HG03196 (cell line): Measurements from ENCODE around the gene CTNNA3.
"Not testable (repeated sequence)": the region's sequence is repeated elsewhere in the genome, so short reads cannot be mapped to it uniquely, and the experiment has no call there.

Experiments
- ATAC-seq: cut with Tn5 transposase; IDR thresholded peaks from one replicate; pipeline ENCODE4 v1.9.1; 2021; ENCODE audit not compliant: unreplicated experiment

The CTNNA3 gene

GRCh38 chr10:66472156-66472555 is 1223.8 kb downstream of the CTNNA3 start:
- ATAC-seq: no peak

DNA sequence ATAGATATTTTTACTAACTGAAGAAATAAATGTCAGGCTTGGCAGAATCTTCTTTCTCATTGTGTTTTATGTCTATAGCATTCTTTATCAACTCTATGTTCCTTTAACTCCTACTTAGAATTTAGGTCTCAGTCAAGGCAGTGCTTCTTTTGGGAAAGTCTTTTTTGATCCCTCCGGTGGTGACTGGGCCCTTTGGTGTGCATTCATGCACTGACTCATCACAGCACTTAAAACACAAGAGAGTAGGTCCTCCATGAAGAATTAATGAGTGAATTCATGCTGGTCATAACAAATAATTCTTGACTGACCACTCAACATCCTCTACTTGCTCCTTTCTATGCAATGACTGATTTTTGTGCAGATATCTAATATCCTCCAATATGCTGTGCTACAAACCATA is 1229.0 kb downstream of the CTNNA3 start:
- ATAC-seq: no peak

DNA sequence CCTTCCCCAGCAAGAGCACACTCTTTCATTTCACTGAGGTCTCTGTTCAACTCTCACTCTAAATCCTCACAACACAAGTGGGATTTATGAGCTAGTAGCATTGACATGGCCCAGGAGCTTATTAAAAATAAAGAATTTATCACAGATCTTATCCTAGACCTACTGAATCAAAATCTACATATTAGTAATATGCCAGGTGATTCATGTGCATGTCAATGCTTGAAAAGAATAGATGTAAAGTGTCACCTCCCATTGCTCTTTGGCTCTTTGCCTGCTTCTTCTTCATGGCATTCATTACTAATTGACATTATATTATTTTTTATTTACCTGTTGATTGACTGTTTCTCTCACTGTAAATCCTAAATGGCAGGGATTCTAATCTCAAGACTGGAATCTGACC is 1229.4 kb downstream of the CTNNA3 start:
- ATAC-seq: no peak

GRCh38 chr10:66463611-66464010 is 1232.4 kb downstream of the CTNNA3 start:
- ATAC-seq: no peak

DNA sequence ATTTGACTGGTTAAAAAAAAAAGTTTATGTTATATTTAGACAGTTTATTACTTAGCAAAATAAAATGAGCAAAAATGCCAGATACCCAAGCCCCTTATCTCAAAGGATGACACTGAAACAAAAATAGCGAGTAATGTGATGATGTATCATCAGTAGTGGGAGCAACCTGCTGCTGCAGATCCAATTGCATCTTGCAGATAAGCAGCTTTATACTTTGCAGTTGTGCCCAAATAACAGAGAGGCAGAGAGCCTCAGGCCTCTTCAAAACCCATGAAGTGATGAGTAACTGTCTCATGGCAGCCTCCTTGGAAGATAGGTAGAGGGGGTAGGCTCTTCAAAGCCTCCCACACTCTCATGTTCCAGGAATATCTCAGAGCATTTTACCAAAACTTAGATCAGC is 1238.4 kb downstream of the CTNNA3 start:
- no peak for ATAC-seq

- no peak for ATAC-seq
These were observed 1240.7 kb downstream of the CTNNA3 start for GRCh38 chr10:66455304-66455703.

DNA sequence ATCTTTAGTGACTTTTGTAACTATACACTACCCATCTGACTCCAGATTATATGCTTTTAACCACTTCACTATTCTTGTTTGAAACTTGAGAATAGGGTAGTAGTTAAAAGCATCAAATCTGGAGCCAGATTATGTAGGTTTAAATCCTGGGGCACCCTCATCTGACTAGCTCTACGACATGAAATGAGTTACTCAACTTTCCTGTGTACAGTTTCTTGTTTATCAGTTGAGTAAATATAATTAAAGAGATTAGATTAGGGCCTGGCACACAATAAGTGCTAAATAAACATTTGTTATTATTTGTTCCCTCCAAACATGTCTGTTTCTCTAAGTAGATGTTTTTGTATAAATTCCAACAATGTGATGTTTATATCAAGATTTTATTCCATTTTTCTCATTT is 1255.4 kb downstream of the CTNNA3 start:
- no peak for ATAC-seq

DNA sequence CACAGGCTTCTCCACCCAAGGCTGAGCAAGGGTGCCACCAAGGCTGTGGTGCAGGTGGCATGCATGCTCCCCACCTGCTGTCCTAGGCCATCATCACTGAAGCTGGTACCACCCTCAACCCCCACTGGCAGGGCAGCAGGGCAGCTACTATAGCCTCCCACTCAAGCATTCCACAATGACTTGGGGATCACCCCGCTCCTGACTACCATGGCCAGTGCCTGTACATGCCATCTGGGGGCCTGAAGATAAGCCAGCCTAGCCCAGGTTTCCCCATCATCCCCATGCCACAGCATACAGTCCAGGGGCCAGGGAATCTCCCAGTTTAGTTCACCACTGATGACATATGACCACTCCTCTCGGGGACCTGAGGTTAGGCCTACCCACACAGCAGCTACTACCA is 1281.1 kb downstream of the CTNNA3 start:
- no peak for ATAC-seq

DNA sequence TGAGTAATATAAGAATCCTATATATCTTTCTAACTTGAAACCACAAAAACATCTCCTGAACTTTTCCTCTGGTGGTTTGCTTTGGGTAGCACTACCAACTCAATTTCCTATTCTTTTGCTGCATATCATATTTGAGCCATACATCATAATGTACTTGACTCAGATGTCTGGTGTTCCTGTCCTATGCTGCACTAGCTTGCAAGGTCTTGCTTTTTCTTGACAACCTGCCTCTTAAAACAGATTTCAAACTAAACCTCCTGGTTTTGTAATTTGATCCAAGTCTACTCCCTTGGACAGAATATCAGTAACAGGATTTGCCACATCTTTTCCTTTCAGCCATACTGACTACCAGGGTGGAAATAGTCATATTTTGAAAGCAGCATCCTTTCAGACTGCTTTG is 1290.4 kb downstream of the CTNNA3 start:
- no peak for ATAC-seq

DNA sequence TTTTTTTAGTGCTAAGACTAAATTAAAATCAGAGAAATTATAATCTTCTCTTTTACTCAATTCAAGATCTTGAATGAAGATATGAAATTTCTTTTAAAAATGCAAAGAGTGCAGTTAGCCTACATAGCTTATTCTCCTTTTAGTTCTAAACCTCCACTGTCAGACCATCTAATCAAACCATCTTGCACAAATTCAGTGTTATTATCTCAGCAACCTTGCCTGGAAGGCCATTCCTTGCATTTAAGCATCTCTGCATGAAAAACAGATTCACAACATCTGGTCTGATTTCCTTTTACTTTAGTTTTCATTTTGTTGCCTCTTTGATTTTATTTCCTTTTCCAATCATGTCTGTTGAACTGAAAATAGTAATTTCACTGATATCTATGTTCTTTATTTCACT is 1297.3 kb downstream of the CTNNA3 start:
- ATAC-seq: no peak

DNA sequence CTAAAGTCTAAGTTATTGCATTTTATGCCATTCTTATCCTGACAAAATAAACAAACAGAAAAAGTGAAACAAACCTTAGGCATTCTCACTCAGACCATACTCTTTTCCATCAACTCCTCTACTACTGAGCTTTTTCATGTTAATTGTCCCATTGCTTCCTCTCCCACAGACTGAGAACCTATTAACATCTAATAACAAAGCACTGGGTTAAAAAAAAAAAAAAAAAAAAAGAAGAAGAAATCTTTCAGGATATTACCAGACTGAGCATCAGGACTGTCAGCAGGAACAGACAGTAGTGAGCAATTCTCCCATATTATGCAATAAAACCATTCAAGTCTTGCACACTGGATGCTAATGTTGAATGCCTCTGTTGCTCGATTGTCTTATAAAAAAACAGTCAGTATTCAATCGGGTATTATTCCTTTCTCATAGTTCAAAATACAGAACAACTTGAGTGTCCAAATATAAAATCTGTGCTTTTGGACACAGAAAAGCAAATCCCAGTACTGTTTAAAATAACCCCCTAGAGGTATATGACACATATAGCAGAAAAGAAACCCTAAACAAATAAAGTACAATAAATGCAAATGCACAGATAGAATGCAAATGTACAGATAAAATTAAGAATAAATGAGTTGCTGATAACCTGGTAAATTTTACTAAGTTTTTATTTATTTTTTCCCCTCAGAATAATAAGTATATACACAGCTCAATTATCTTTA is 1301.5 kb downstream of the CTNNA3 start:
- no peak for ATAC-seq

- ATAC-seq: no peak
These were observed 1305.1 kb downstream of the CTNNA3 start for GRCh38 chr10:66390926-66391325.

- ATAC-seq: no peak
These were observed 1315.0 kb downstream of the CTNNA3 start for GRCh38 chr10:66381045-66381444.

GRCh38 chr10:66378117-66378876 is 1317.7 kb downstream of the CTNNA3 start:
- no peak for ATAC-seq

DNA sequence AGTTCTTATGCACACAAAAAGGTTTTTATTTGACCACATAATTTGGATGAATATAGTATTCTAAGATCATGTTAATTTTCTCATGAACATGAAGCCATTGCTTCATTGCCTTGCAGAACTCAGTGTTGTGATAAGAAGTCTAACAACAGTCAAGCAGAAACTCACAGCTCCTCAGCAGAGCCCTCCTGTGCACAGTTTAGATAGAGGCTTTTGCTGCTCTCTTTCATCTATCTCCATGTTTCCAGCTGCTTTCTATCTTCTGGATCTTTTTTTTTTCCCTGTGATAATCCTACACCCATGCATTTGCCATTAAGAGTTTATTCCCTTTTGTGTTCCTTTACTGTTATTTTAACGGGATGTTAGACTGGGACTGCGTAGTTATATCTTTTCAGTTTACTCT is 1327.8 kb downstream of the CTNNA3 start:
- ATAC-seq: no peak

- no peak for ATAC-seq
These were observed 1329.8 kb downstream of the CTNNA3 start for GRCh38 chr10:66366163-66366562.

- ATAC-seq: no peak
These were observed 1330.3 kb downstream of the CTNNA3 start for GRCh38 chr10:66365686-66366085.

- no peak for ATAC-seq
These were observed 1333.5 kb downstream of the CTNNA3 start for GRCh38 chr10:66362522-66362921.

- not testable (repeated sequence) for ATAC-seq
These were observed 1342.2 kb downstream of the CTNNA3 start for GRCh38 chr10:66353822-66354221.

GRCh38 chr10:66353422-66353821 is 1342.6 kb downstream of the CTNNA3 start:
- ATAC-seq: no peak

DNA sequence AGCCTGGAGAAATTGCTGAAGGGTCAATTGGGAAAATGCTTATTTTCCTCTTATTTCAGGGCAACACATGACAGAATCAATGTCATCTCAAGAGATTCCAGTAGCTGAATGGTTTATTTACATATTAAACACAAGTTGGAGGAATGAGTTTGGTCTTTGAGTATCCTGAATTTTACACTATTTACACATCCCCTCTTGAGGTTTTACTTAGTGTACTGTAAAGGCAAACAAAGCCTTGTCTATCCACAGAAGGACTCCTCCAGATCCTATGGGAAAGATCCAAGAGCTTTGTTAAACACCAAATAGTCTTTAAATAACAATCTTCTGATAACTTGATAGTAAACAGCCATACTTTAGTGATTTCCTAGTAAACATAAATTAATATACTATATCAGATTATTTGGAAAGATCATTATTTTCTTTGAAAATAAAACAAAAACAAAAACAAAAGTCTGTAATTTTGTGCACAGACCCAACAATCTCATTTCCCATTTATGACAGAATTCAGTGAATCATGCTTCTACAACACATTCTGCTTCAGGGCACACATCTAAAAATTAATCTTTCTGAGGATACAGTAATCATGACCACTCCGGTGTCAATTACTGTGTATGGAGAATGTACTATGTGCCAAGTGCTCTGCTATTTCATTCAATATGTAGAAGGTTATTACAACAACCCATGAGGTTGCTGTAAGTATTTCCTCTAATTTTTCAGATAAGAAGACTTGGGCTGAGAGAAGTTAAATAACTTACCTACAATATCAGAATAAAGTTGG is 1345.2 kb downstream of the CTNNA3 start:
- no peak for ATAC-seq

DNA sequence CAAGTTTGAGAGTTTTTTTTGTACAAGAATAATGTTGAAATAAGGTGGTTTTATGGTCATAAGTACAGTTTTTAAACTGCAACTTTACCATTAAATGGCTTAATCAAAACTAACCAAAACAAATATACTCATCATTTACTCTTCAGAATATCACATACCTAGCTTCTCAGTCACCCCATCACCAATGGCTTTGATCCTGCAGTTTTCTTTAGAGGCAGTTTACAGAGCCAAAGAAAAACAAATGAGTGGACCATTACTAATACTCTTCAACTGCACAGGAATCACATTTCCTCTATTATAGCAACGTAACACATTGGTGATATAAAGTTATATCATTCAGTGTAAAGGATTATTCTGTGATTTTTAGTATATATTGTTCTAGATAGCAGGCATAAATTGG is 1346.3 kb downstream of the CTNNA3 start:
- ATAC-seq: no peak
